Measurements from ENCODE around the gene NCK2.

DNA sequence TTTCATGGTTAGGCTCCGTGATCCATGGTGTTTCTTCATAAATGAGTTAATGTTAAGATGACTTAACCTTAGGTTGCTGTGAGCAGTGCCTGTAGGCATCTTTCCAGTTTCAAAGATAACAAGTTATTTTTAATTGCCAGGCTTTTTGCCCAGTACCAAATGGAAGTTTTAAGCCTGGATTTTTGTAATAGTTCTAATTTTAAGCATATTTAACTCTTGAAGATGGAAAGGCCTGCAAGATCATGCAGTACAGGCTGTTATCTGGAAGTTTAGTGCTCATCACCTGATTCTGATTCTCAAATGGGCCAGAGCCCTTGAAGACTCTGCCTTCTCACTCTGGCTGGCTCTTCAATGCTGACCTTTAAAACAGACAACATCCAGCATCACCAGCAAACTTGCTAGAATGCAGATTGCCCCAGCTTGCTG, 141.3 kb downstream of the NCK2 start:
- TF ChIP-seq, protein P1, sequence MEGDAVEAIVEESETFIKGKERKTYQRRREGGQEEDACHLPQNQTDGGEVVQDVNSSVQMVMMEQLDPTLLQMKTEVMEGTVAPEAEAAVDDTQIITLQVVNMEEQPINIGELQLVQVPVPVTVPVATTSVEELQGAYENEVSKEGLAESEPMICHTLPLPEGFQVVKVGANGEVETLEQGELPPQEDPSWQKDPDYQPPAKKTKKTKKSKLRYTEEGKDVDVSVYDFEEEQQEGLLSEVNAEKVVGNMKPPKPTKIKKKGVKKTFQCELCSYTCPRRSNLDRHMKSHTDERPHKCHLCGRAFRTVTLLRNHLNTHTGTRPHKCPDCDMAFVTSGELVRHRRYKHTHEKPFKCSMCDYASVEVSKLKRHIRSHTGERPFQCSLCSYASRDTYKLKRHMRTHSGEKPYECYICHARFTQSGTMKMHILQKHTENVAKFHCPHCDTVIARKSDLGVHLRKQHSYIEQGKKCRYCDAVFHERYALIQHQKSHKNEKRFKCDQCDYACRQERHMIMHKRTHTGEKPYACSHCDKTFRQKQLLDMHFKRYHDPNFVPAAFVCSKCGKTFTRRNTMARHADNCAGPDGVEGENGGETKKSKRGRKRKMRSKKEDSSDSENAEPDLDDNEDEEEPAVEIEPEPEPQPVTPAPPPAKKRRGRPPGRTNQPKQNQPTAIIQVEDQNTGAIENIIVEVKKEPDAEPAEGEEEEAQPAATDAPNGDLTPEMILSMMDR (conservative IDR thresholded peaks at IDR 0.05; ENCODE audit: low read depth, low read length), result no peak
- TF ChIP-seq EZH2 (IDR thresholded peaks at IDR 0.05; ENCODE audit: borderline replicate concordance, low read depth, low read length, poor library complexity, severe bottlenecking), result no peak

Data from A673 (cell line).